ENCODE measurements around the gene SHKBP1. TPM values are rescaled to one million over a fixed set of nuclear protein-coding genes. Genes with fewer than 3 reads are reported as not detected.
A peak's percentile ranks its signal among the peaks of the same experiment; 100 is the strongest.

Gene SHKBP1
- total RNA-seq, 1 experiment from 2014 or later = 92.9 TPM

GRCh38 chr19:40605216-40605971 lies 28.7 kb downstream of the SHKBP1 start:
- no peak overlapping the region for H3K9ac ChIP-seq (ENCODE audit: extremely low read depth, insufficient read length, low read length)
- Mint-ChIP-seq H3K9me3 (no peaks in the 10 kb centered on the region; a peak in 1 of 5 replicates), H3K4me1 (peaks cover 38 to 63% of the 10 kb centered on the region in 2 experiments), H3K27ac (peak overlapping the region in 1 of 3 experiments; percentile 67; a peak in 2 of 7 replicates), H3K36me3 (ENCODE audit: insufficient read depth in 1 of 3, low read depth in 3 of 3) (peaks cover 2 to 7% (median 6%) of the 10 kb centered on the region in 3 experiments; a peak in 6 of 7 replicates), H3K4me3 (peak overlapping the region; percentile 61 to 78), H3K27me3 (ENCODE audit: low read depth) (peaks cover 64% of the 10 kb centered on the region)
- no peak overlapping the region for H2BK20ac ChIP-seq (ENCODE audit: low read depth, low read length, poor library complexity, severe bottlenecking)
- H3K27ac ChIP-seq (ENCODE audit: insufficient read length, low read depth, low read length) = no peak overlapping the region
- DNase-seq = peak; percentile 76
- H2BK12ac ChIP-seq (ENCODE audit: insufficient read length, low read depth, low read length) = no peak overlapping the region
- H2BK120ac ChIP-seq (ENCODE audit: low read depth, low read length, poor library complexity, severe bottlenecking) = no peak overlapping the region
- H4K5ac ChIP-seq (ENCODE audit: insufficient read length, low read depth, low read length) = no peak overlapping the region
- no peaks in the 10 kb centered on the region for H3K79me2 ChIP-seq (ENCODE audit: insufficient read depth, low read length)
- no peak overlapping the region for H3K18ac ChIP-seq (ENCODE audit: insufficient read length, low read depth, low read length)
- H4K91ac ChIP-seq (ENCODE audit: insufficient read length, low read depth, low read length) = no peak overlapping the region
- no peaks in the 10 kb centered on the region for H4K20me1 ChIP-seq (ENCODE audit: control insufficient read depth, insufficient read depth, insufficient read length)
- H3K79me1 ChIP-seq (ENCODE audit: insufficient read depth, low read depth, low read length, poor library complexity, severe bottlenecking) = no peaks in the 10 kb centered on the region
- H4K8ac ChIP-seq (replicated peaks; ENCODE audit: insufficient read length, low read depth, low read length) = no peak overlapping the region
- H3K56ac ChIP-seq (ENCODE audit: insufficient read length, low read depth, low read length) = no peak overlapping the region
- H3K23me2 ChIP-seq (ENCODE audit: insufficient read length, low read depth, low read length, poor library complexity, severe bottlenecking) = peaks cover 18% of the 10 kb centered on the region
- H3K14ac ChIP-seq (ENCODE audit: insufficient read depth, low read length) = no peak overlapping the region
- no peak overlapping the region for H2AFZ ChIP-seq (ENCODE audit: low read length)
- H3K9me3 ChIP-seq (ENCODE audit: control insufficient read depth, low read depth, low read length) = no peaks in the 10 kb centered on the region
- 0 out of 3 replicates have a peak, but pooled peaks have one; percentile 13 for TF ChIP-seq CTCF (conservative IDR thresholded peaks at IDR 0.05)
- H3K4me1 ChIP-seq (ENCODE audit: insufficient read depth, low read length) = peaks cover 4% of the 10 kb centered on the region
- WGBS (ENCODE audit: extremely low coverage, insufficient read length, low lambda C conversion rate) = no CpG with 5 or more reads among the region's 71 CpGs
- H2BK5ac ChIP-seq (ENCODE audit: insufficient read length, low read length) = no peak overlapping the region
- H3K23ac ChIP-seq (ENCODE audit: insufficient read length, low read depth, low read length) = no peak overlapping the region
- H3T11ph ChIP-seq (ENCODE audit: low read length) = no peak overlapping the region
- H2BK15ac ChIP-seq (ENCODE audit: low read depth, low read length) = no peak overlapping the region
- H3K27me3 ChIP-seq (ENCODE audit: insufficient read depth, low read length) = peaks cover 9% of the 10 kb centered on the region; the same call in 1 of the 2 replicates
- H3K4me2 ChIP-seq (ENCODE audit: insufficient read depth, insufficient read length, low read length) = peak overlapping the region; percentile 68
- H3K4ac ChIP-seq (ENCODE audit: low read depth, low read length) = no peak overlapping the region
- H2AK5ac ChIP-seq (ENCODE audit: insufficient read length, low read length) = no peak overlapping the region
